ENCODE measurements around the gene CSPG4.

GRCh38 chr15:75738014-75738646, 25.5 kb upstream of the CSPG4 start:
- TF ChIP-seq POLR2AphosphoS5 (IDR thresholded peaks at IDR 0.05; ENCODE audit: low read depth, low read length) (no peak), CTCF (IDR thresholded peaks at IDR 0.05) (no peak), REST (IDR thresholded peaks at IDR 0.05; ENCODE audit: insufficient read depth in 1 of 2, low read depth in 2 of 2, low read length in 1 of 2) (no peak)

Measured in Panc1 (cell line).